Stimulated activated CD8-positive, alpha-beta memory T cell treated with anti-CD3 and anti-CD28 coated beads, Interleukin-4, amount 100 ng/mL, for 24 hours (primary cell): ENCODE data around the gene MS4A3.
"Not testable (repeated sequence)": the region's sequence is repeated elsewhere in the genome, so short reads cannot be mapped to it uniquely, and the experiment has no call there.

ENCODE experiments used
- DNase-seq: peaks from one replicate; pipeline ENCODE4 v3.0.0-alpha.2; 2020; ENCODE audit warnings: low read depth

The MS4A3 gene, protein sequence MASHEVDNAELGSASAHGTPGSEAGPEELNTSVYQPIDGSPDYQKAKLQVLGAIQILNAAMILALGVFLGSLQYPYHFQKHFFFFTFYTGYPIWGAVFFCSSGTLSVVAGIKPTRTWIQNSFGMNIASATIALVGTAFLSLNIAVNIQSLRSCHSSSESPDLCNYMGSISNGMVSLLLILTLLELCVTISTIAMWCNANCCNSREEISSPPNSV

DNA sequence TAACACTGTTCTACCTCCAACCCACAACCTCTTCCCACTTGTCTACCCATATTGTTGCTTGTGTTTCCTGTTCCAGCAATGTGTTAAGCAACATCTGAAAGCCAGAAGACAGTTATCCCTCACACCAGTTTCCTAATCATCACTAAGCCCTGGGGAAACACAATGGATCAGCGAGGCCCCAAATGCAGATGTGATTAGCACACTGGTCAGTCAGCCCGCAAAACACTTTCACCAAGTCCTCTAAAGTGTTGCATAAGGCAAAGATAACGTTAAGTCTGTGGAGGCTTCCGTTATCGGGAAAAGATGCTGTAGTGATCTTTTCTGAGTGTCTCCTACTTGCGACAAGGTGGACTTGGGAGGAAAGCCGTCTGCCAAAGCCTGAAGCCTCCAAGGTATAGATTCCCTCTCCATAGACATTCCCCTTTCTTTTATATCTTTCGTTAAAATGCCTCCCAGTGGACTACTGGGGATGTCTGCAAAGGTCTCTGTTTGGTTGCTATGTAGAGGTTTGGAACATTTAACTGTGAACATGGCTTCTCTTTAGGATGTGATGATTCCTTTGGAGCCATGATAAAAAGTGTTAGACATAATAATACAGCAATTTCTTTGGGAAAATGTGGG lies at the start of gene MS4A3:
MS4A3 (plus strand) TSS at position 317 of the 621 bp plus-strand sequence. CDS start 4,496 bp downstream, outside the sequence.
- DNase-seq: no peak

DNA sequence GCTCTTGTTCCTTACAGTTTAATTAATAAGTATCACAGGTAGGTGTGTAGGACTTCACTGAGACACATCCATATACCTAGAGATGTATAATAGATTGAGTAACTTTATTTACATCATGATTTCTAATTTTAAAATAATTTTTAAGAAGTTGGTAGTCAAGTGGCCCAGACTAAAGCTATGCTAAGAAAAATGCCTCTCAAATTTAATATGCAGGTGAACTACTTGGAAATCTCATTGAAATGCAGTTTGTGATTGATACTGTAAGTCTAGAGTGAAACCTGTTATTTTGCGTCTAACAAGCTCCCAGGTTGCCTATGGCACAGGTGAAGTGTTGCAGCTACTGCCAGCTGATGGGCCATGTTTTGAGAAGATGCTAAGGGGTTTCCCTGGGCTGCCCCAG lies 39.6 kb upstream of the MS4A3 start, which contains the start of gene OOSP4B:
OOSP4B (plus strand) TSS at position 301 of the 400 bp plus-strand sequence.
- DNase-seq: no peak

DNA sequence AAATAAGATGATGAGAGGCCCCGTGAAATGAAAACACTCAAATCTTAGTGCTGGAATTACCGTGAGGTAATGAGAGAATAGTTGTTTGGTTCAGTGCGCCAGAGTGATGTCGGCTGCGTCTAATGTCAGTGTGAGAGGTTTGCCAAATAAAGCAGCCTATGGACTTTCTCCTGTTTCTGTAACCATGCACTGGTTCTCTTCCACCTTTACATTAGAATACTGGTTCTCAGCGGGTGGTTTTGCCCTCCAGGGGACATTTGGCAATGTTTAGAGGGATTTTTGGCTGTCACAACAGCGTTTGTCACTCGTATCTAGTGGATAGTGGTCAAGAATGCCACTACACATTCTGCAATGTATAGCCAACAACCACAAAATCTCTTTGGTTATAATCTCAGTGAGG lies 38.4 kb upstream of the MS4A3 start:
- no peak for DNase-seq

DNA sequence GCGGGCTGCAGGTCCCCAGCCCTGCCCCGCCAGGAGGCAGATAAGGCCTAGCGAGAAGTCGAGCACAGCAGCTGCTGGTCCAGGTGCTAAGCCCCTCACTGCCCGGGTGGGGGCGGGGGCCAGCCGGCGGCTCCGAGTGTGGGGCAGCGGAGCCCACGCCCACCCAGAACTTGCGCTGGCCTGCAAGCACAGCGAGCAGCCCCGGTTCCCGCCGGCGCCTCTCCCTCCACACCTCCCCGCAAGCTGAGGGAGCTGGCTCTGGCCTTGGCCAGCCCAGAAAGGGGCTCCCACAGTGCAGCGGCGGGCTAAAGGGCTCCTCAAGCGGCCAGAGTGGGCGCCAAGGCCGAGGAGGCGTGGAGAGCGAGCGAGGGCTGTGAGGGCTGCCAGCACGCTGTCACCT lies 36.1 kb upstream of the MS4A3 start:
- not testable (repeated sequence) for DNase-seq

DNA sequence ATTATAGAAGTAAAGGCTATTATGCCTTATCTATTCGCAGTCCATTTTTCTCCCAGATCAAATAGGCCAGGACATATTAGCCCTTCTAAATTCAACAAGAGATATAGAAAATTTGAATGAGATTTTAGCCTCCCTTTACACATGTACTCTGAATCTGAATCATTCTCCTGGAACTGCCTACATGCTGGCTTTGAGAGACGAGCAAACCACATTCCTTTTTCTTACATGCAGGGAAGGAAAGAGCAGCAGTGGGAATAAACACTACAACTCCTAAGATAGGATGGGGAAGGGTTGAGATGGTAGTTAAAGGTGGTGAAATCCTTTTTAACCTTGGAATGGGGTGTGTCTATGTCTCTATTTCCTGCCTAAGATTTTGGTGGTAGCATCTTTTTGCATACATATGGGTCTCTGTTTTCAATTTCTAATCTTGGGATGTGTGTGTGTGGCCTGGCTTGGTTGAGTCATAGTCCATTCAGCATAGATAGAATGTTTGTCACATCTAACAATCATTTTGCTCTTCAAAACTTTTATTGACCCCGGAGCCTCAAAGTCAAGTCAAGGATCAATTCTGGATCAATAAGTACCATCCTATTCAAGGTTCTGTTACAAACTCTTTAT lies 27.3 kb upstream of the MS4A3 start:
- no peak for DNase-seq

DNA sequence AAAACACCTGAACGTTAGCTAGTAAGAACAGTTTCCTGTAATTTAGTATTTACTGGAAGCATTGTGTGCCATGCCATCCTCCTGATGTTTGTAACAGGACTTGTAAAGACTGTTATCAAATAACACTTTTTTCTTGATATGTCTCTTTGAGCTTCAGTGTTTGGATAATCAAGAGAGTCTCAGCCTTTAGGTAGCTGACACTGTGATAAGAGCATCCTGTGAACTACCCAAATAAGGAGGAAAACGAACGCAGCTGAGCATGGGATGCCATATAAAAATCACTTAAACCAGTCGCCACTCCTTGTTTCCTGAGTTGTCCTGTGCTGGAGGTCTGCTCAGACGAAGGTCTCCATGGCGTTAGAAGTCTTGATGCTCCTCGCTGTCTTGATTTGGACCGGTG lies 16.4 kb upstream of the MS4A3 start, which contains the start of gene OOSP2:
OOSP2 (plus strand) TSS at position 301 of the 400 bp plus-strand sequence; CDS start at position 352, 51 bp downstream.
- no peak for DNase-seq

DNA sequence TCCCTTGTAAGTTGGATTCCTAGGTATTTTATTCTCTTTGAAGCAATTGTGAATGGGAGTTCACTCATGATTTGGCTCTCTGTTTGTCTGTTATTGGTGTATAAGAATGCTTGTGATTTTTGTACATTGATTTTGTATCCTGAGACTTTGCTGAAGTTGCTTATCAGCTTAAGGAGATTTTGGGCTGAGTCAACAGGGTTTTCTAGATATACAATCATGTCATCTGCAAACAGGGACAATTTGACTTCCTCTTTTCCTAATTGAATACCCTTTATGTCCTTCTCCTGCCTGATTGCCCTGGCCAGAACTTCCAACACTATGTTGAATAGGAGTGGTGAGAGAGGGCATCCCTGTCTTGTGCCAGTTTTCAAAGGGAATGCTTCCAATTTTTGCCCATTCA lies 6.0 kb upstream of the MS4A3 start:
- DNase-seq: not testable (repeated sequence)

DNA sequence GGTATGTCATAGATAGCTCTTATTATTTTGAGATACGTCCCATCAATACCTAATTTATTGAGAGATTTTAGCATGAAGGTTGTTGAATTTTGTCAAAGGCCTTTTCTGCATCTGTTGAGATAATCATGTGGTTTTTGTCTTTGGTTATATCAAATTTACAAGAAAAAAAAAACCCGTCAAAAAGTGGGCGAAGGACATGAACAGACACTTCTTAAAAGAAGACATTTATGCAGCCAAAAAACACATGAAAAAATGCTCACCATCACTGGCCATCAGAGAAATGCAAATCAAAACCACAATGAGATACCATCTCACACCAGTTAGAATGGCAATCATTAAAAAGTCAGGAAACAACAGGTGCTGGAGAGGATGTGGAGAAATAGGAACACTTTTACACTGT lies 5.6 kb upstream of the MS4A3 start:
- not testable (repeated sequence) for DNase-seq

DNA sequence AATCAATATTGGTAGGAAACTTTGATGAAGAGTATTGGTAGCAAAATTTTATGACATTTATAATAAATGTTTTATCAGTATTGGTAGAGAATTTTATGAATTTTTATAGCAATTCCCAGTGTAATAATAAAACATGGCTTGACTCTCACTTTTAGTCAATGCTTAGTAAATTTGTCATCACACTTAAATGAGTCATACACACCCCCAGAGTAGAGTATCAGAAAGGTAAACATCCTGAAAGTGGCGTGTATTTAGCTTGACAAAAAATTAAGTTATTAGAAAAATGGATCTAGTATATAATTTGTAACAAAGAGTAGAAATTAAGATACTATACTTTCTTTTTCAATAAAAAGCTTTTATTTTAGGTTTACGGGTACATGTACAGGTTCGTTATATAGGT lies 2.6 kb downstream of the MS4A3 start:
- no peak for DNase-seq

DNA sequence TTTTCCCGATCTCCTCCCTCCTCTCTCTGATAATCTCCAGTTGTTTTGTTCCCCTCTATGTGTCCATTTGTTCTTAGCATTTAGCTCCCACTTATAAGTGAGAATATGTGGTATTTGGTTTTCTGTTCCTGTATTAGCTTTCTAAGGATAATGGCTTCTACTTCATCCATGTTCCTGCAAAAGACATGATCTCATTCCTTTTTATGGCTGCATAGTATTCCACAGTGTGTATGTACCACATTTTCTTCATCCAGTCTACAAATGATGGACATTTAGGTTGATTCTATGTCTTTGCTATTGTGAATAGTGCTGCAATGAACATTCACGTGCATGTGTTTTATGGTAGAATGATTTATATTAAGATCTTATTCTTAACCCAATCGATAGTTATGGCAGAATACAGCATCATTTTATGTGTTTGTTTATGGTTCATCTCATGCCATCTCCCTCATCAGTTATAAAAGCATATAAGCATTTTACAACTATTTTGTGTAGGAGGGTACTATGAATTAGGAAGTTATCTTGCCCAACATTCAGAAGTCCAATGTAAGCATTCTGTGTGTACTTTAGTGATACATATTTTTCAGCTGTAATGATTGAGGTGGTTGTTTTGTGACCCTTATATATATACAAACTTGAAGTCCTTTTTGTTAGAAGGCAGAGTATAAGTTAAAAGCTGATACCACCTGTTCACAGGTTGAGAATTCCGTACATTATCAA lies 3.2 kb downstream of the MS4A3 start:
- DNase-seq: no peak

DNA sequence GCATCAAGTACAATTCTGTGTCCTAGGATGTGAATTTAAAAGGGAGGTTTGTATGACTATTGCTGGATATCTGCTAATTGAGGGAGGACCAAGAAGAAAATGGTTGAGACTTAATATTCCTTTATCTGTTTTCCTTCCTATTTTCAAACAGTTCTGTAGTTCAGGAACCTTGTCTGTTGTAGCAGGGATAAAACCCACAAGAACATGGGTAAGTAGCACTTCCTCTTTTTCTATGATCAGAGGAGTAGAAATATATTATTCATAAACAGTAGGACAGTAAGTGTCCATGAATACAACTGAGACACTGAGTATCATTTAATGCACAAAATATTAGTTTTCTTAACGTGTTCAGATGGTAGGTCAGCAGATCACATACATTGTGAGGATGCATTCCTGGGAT lies 7.6 kb downstream of the MS4A3 start:
- no peak for DNase-seq

DNA sequence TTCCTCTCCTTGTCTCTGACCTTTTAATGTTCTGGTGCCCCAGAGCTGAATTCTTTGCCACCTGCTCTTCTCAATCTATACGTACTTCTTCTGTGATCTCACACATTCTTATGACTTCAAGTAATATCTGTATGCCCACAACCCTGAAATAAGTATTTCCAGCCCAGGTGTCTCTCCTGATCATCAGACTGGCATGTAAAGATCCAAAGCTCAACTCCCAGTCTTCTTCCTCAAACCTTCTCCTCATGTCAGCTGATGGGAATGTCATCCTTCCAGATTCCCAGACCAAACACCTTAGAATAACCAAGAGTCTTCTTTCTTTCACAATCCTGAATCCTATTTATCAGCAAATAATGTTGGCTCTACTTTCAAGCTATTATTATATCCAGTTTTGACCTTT lies 9.3 kb downstream of the MS4A3 start:
- DNase-seq: no peak

DNA sequence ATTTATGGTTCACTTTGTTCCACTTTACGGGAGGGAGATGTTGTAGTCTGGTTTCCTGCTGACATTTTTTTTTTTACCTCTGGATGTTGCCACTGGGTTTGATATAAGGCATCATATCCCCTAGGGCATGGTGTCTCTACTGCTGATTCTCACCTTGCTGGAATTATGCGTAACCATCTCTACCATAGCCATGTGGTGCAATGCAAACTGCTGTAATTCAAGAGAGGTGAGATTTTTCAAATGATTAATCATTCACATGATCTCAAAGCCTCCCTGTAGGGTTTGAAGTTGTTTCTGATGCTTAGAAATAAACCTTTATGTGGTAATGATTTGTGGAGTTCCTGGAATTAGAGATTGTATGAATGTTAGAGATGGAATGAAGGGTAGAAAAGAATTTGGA lies 13.0 kb downstream of the MS4A3 start:
- no peak for DNase-seq

DNA sequence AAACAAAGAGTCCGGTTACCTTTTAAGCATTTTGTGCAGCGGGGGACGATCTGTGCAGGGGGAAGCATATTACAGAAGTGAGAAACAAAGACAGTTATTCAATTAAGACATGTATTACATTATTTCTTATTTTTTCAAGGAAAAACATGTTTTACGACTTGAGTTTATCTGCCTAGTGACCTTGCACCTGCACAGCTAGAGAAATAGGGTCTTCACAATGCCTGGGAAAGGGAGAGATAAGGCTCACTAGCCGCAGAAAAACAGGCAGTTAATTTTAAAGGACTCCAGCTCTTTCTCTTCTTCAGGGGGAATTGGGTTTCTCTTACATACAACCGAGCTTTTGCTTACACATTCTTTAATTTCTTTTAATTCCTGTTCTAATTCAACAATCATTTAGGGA lies 15.2 kb downstream of the MS4A3 start:
- not testable (repeated sequence) for DNase-seq

DNA sequence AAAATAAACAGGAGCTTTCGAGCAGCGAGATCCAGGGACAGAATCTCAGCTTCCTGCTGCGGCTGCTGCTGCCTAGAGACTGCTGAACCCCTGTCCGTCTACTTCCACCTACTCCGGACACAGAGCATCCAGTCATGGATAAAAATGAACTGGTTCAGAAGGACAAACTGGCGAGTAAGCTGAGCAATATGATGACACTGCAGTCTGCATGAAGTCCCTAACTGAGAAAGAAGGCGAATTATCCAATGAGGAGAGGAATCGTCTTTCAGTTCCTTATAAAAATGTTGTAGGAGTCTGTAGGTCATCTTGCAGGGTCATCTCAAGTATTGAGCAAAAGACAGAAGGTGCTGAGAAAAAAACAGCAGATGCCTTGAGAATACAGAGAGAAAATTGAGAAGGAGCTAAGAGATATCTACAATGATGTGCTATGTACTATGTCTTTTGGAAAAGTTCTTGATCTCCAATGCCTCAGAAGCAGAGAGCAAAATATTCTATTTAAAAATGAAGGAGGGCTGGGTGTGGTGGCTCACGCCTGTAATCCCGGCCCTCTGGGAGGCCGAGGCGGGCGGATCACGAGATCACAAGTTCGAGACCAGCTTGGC lies 20.9 kb downstream of the MS4A3 start:
- no peak for DNase-seq

DNA sequence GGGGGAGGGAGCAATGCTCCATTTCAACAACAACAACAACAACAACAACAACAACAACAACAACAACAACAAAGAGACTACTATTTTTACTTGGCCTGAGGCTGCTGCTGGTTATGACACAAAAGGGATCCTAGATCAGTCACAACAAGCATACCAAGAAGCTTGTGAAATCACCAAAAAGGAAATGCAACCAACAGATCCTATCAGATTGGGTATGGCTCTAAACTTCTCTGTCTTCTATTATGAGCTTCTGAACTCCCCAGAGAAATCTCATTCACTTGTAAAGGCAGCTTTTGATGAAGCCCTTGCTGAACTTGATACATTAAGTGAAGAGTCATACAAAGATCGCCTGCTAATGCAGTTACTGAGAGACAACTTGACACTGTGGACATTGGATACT lies 21.5 kb downstream of the MS4A3 start:
- DNase-seq: no peak

DNA sequence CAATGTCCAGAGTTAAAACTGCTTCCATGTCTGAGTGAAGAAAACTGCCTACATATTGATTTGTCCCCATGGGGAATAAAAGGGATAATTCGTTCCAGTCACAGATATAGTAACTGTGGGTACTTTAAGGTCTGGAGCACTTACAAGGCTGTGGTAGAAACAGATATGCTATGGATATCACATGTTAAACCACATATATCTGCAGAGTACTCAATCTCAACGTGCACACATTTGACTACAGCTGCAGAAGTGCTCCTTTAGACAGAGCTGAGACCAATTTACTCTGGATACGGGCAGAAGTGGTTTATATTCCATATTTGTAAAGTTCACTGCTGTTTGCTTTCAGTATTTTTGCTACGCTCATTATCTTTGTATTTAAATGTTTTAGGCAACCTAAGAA lies 22.3 kb downstream of the MS4A3 start:
- no peak for DNase-seq

DNA sequence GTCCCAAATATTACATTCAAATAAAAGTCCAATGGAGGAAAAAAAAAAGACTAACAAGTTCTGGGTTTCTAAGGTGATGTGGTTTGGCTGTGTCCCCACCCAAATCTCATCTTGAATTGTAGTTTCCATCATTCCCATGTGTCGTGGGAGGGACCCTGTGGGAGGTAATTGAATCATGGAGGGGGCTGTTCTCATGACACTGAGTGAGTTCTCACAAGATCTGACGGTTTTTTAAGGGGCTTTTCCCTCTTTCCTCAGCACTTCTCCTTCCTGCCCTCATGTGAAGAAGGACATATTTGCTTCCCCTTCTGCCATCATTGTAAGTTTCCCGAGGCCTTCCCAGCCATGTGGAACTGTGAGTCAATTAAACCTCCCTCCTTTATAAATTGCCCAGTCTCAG lies 24.1 kb downstream of the MS4A3 start:
- DNase-seq: no peak

DNA sequence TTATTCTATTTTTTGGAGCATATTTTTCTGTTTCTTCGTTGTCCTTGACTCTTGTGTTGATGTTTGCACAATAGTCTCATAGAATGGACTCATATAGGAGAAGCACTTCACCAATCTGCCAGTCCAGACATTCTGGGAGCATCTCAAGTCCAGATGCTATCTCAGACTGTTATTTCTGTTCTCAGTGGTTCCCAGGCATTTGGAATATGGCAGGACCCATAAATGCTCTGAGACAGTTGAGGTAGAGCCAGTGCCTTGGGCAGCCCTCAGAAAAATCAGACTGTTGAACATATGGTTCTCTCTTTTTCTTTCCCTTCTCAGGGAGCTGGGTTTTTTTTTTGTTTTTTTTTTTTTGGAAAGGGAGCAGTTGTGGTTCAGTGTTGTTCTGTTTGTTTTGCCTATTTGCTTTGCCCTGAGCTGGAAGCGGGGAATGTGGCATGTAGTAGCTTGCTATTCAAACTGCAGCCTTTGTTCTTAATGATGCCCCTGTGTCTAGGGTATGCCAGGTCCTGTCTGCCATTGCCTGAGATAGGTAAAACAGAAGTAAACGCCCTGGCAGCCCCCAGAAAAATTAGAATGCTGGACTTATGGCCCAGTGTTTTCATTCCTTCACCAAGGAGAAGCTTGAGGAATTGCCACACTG lies 28.3 kb downstream of the MS4A3 start:
- DNase-seq: no peak

DNA sequence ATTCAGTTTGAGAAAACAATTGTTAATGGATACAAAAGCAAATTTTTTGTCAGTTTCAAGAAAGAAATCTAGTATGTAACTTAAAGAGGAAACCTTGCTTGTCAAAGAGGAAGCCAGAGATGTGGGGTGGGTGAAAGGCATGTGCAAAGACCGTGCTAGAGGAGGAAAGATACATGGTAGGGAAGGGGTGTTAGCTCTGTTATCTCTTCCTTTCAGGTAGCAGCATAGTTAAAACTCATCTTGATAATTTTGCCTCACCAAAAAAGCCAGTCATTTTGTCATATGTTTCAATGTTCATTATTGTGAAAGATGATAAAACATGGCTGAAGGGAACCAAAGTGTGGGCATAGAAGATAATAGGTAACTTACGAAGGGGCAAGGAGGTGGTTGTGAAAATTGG lies 29.4 kb downstream of the MS4A3 start:
- DNase-seq: no peak

DNA sequence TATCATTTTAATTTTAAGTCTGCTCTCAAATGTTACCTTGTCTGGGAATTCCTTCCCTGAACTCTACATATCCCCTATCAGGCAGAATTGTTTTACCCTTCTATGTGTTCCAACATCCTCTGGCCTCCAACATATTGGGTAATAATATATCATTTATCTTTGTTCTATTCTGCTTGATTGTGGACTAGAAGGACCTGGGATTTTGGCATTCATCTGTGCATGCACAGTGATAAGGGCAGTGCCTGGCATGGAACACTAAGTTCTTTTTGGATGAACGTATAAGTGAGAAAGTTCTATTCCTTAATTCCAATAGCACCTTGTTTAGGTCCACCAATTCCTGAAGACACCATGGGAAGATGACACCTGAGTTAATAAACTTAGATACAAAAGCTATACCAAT lies 30.8 kb downstream of the MS4A3 start:
- no peak for DNase-seq

DNA sequence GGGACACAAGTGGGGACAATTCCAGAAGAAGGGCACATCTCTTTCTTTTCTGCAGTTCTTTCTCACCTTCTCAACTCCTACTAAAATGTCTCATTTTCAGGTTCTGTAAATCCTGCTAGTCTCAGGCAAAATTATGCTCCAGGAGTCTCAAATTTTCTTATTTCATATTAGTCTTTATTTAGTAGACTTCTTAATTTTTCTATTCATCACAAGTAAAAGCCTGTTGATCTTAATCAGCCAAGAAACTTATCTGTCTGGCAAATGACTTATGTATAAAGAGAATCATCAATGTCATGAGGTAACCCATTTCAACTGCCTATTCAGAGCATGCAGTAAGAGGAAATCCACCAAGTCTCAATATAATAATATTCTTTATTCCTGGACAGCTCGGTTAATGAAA lies 31.9 kb downstream of the MS4A3 start, which contains the start of gene MS4A2:
MS4A2 (plus strand) TSS at position 301 of the 400 bp plus-strand sequence. CDS start 102 bp downstream, outside the sequence.
- DNase-seq: no peak
